Liver (tissue), 9 donors: ENCODE measurements around the gene KIF6. TPM values are rescaled to one million over a fixed set of nuclear protein-coding genes. Genes with fewer than 3 reads are reported as not detected.

ENCODE experiments used
- DNase-seq: peaks from one replicate; pipeline ENCODE4 v3.0.0-alpha.2; 2017; ENCODE audit warnings: low spot score
- H3K27ac ChIP-seq, 2 donors: one replicate each; pipeline ENCODE4 v1.7.0; 2013; ENCODE audit warnings: inconsistent platforms in 2 of 2, low read length in 2 of 2, control low read depth in 1 of 2, low read depth in 1 of 2, mild to moderate bottlenecking in 1 of 2
- H3K27me3 ChIP-seq, 4 donors: one replicate each; pipeline versions ENCODE4 v1.6.1 to v1.7.0; 2013; ENCODE audit warnings: low read length in 3 of 4, inconsistent platforms in 1 of 4, mild to moderate bottlenecking in 1 of 4, moderate library complexity in 1 of 4; ENCODE audit not compliant: control insufficient read depth in 4 of 4, insufficient read depth in 4 of 4
- H3K36me3 ChIP-seq, 4 donors: one replicate each; pipeline versions ENCODE4 v1.6.1 to v1.7.0; 2013; ENCODE audit warnings: low read length in 3 of 4, mild to moderate bottlenecking in 3 of 4, low read depth in 1 of 4, moderate library complexity in 1 of 4; ENCODE audit not compliant: control insufficient read depth in 4 of 4, insufficient read depth in 3 of 4
- H3K4me1 ChIP-seq, 4 donors: one replicate each; pipeline versions ENCODE4 v1.6.1 to v1.7.0; 2013; ENCODE audit warnings: low read length in 3 of 4, mild to moderate bottlenecking in 3 of 4, moderate library complexity in 1 of 4; ENCODE audit not compliant: control insufficient read depth in 4 of 4, insufficient read depth in 4 of 4
- H3K4me3 ChIP-seq, 3 donors: one replicate each; pipeline versions ENCODE4 v1.6.1 to v1.7.0; 2013; ENCODE audit warnings: low read length in 3 of 3, control low read depth in 1 of 3, low read depth in 1 of 3, mild to moderate bottlenecking in 1 of 3
- H3K9ac ChIP-seq, 2 donors: one replicate each; pipeline ENCODE4 v1.7.0; 2013; ENCODE audit warnings: low read length in 2 of 2, mild to moderate bottlenecking in 2 of 2, moderate library complexity in 2 of 2, control low read depth in 1 of 2, low read depth in 1 of 2
- H3K9me3 ChIP-seq, 4 donors: one replicate each; pipeline versions ENCODE4 v1.6.1 to v1.7.0; 2013; ENCODE audit warnings: low read length in 3 of 4; ENCODE audit not compliant: control insufficient read depth in 4 of 4
- ATF3 ChIP-seq: IDR thresholded peaks from 2 replicates; pipeline ENCODE4 v1.6.1; 2016; ENCODE audit warnings: antibody characterized with exemption
- CTCF ChIP-seq: fragments of 150-350 bp; IDR thresholded peaks from 2 replicates; pipeline ENCODE4 v1.5.1; 2017; ENCODE audit warnings: improper control_type of control experiment, low read depth, low read length; ENCODE audit not compliant: missing input control
- FOXA1 ChIP-seq: IDR thresholded peaks from 2 replicates; pipeline ENCODE4 v1.6.1; 2016; ENCODE audit warnings: antibody characterized with exemption
- FOXA2 ChIP-seq: IDR thresholded peaks from 2 replicates; pipeline ENCODE4 v1.6.1; 2016; ENCODE audit warnings: antibody characterized with exemption
- GABPA ChIP-seq, 2 donors: IDR thresholded peaks in 1 of 2; conservative IDR thresholded peaks in 1 of 2; 2 replicates each; pipeline ENCODE4 v1.6.1; 2016; ENCODE audit warnings: antibody characterized with exemption in 2 of 2, mild to moderate bottlenecking in 1 of 2, moderate library complexity in 1 of 2
- HNF4A ChIP-seq, 2 donors: conservative IDR thresholded peaks; 2 replicates each; pipeline ENCODE4 v1.6.1; 2016; ENCODE audit warnings: antibody characterized with exemption in 2 of 2, mild to moderate bottlenecking in 2 of 2
- HNF4G ChIP-seq: IDR thresholded peaks from 2 replicates; pipeline ENCODE4 v1.6.1; 2016; ENCODE audit warnings: antibody characterized with exemption
- JUND ChIP-seq, 2 donors: IDR thresholded peaks; 2 replicates each; pipeline ENCODE4 v1.6.1; 2016; ENCODE audit warnings: antibody characterized with exemption in 2 of 2
- NR2F2 ChIP-seq: IDR thresholded peaks from 2 replicates; pipeline ENCODE4 v1.6.1; 2016; ENCODE audit warnings: antibody characterized with exemption
- RAD21 ChIP-seq, 2 donors: IDR thresholded peaks; 2 replicates each; pipeline ENCODE4 v1.6.1; 2016; ENCODE audit warnings: antibody characterized with exemption in 2 of 2, mild to moderate bottlenecking in 2 of 2
- REST ChIP-seq: IDR thresholded peaks from 2 replicates; pipeline ENCODE4 v1.6.1; 2016; ENCODE audit warnings: antibody characterized with exemption, mild to moderate bottlenecking
- RXRA ChIP-seq, 2 donors: IDR thresholded peaks; 2 replicates each; pipeline ENCODE4 v1.6.1; 2017 to 2018; ENCODE audit warnings: antibody characterized with exemption in 2 of 2, mild to moderate bottlenecking in 1 of 2
- SP1 ChIP-seq: IDR thresholded peaks from 2 replicates; pipeline ENCODE4 v1.6.1; 2018; ENCODE audit warnings: antibody characterized with exemption, mild to moderate bottlenecking
- TAF1 ChIP-seq: conservative IDR thresholded peaks from 2 replicates; pipeline ENCODE4 v1.6.1; 2016; ENCODE audit warnings: antibody characterized with exemption, mild to moderate bottlenecking
- YY1 ChIP-seq: IDR thresholded peaks from 2 replicates; pipeline ENCODE4 v1.6.1; 2016; ENCODE audit warnings: antibody characterized with exemption, mild to moderate bottlenecking
- ZBTB33 ChIP-seq: IDR thresholded peaks from 2 replicates; pipeline ENCODE4 v1.6.1; 2016; ENCODE audit warnings: antibody characterized with exemption
- WGBS: extraction: QIAGEN DNeasy Blood & Tissue Kit; methylation state at CpG from one replicate; pipeline ENCODE4 v1.1.7; 2013; 5-methylcytosine and 5-hydroxymethylcytosine counted together
- polyA plus RNA-seq, 2 donors: library from polyadenylated mRNA; stranded (reverse) in 1 of 2; unstranded in 1 of 2; fragments of 200-250 nt in 1 of 2; fragments of >200 nt in 1 of 2; fragmentation: Nextera tagmentation in 1 of 2; extraction: Ambion mirVana in 1 of 2; gene quantifications; one replicate each; pipeline versions ENCODE4 v1.2.1 to v1.2.3, GENCODE V29; 2013 to 2015
- total RNA-seq, 2 donors: library from RNA; depleted of rRNA; stranded (reverse); fragments of >200 nt; gene quantifications; one replicate each; pipeline ENCODE4 v1.2.3, GENCODE V29; 2014
- donor health status: healthy.
- donor health status: healthy.
- donor health status: healthy.
- donor health status: healthy.
- donor health status: healthy.

KIF6 gene
- total and polyA plus RNA-seq, 4 donors = 0.17 to 7.5 (median 0.29) TPM

GRCh38 chr6:39756582-39756981 is 31.4 kb upstream of the KIF6 start:
- Histone ChIP-seq H3K27me3 (no peaks in the 10 kb centered on the region), H3K9me3 (no peaks in the 10 kb centered on the region), H3K9ac (no peak overlapping the region), H3K4me1 (no peaks in the 10 kb centered on the region), H3K4me3 (no peak overlapping the region), H3K36me3 (no peaks in the 10 kb centered on the region), H3K27ac (no peak overlapping the region)
- TF ChIP-seq JUND (IDR thresholded peaks at IDR 0.05) (no peak), SP1 (no peak), RXRA (IDR thresholded peaks at IDR 0.05) (no peak), HNF4A (conservative IDR thresholded peaks at IDR 0.05) (no peak), NR2F2 (no peak), CTCF (no peak), GABPA (IDR thresholded peaks at IDR 0.05 in 1 of 2, conservative IDR thresholded peaks at IDR 0.05 in 1 of 2) (no peak), REST (no peak), YY1 (no peak)
- 93% methylated on average over 2 of the region's 2 CpGs for WGBS
- no peak for DNase-seq

- TF ChIP-seq RXRA (IDR thresholded peaks at IDR 0.05) = no peak
- TF ChIP-seq SP1 = no peak
- no peak for TF ChIP-seq HNF4A (conservative IDR thresholded peaks at IDR 0.05)
- TF ChIP-seq HNF4G = no peak
- no peak for TF ChIP-seq JUND (IDR thresholded peaks at IDR 0.05)
- TF ChIP-seq GABPA (IDR thresholded peaks at IDR 0.05 in 1 of 2, conservative IDR thresholded peaks at IDR 0.05 in 1 of 2) = no peak
- no peak for TF ChIP-seq FOXA2
- TF ChIP-seq REST = no peak
- no peak for TF ChIP-seq ATF3
- no peak for TF ChIP-seq RAD21 (IDR thresholded peaks at IDR 0.05)
- no peak for TF ChIP-seq ZBTB33
- no peak for TF ChIP-seq CTCF
- no peak for TF ChIP-seq FOXA1
- no peak for TF ChIP-seq TAF1
- no peak for TF ChIP-seq NR2F2
- Histone ChIP-seq H3K9ac (no peak overlapping the region), H3K4me3 (no peak overlapping the region), H3K27ac (no peak overlapping the region), H3K27me3 (no peaks in the 10 kb centered on the region), H3K36me3 (no peaks in the 10 kb centered on the region), H3K9me3 (no peaks in the 10 kb centered on the region), H3K4me1 (no peaks in the 10 kb centered on the region)
- WGBS = 78% methylated on average over 1 of the region's 1 CpG
- DNase-seq = no peak
Measured at GRCh38 chr6:39755231-39755630, 30.0 kb upstream of the KIF6 start.
